CD4-positive, alpha-beta T cell treated with Interleukin-6 at 100 ng/mL for 8 hours (primary cell): ENCODE results near the gene TBC1D22A.

Source experiments
- DNase-seq: peaks from one replicate; pipeline ENCODE4 v3.0.0-alpha.2; 2020; ENCODE audit warnings: mixed read lengths, low spot score

TBC1D22A gene

DNA sequence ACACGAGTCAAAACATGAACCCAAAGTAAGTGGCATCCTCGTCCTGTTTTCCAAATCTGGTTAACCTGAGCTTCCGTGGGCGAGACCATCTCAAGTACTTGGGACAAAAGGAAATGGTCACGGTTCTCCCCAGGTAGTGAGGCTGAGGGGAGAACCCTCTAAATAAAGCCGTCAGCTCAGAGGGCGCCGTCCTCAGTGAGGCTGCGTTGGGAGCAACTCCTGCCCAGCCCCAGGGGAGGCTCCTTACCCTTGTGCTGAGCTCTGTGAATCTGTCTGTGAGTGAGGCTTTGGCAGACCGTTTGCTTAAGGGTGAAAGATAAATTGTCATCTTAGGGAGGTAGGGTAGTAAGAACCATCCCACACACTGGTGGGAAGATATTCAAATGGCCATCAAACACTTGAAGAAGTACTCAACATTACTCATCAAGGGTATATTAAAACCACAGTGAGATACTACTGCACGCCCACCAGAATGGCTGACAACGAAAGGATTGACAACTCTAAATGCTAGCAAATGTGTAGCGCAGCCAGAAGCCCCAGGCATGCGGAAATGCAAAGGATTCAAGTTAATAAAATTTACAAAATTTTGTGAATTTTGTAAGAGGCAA is 321.0 kb downstream of the TBC1D22A start:
- no peak for DNase-seq

DNA sequence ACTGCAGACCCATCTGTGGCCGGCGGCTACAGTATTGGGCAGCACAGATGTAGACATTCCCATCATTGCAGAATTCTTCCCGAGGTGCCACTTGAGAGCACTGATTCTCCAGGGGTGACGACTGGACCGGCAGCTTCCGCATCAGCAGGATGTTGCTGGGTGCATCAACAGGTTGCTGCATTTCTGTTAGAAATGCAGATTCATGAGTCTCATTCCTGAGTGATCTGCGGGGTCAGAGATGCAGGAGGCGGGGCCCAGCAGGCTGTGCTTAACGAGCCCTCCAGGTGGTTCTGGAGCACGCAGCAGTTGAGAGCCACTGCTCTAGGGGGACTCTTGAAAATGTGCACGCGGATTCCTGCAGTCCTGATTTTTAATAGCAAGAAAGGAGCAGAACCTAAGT is 321.8 kb downstream of the TBC1D22A start:
- no peak for DNase-seq

DNA sequence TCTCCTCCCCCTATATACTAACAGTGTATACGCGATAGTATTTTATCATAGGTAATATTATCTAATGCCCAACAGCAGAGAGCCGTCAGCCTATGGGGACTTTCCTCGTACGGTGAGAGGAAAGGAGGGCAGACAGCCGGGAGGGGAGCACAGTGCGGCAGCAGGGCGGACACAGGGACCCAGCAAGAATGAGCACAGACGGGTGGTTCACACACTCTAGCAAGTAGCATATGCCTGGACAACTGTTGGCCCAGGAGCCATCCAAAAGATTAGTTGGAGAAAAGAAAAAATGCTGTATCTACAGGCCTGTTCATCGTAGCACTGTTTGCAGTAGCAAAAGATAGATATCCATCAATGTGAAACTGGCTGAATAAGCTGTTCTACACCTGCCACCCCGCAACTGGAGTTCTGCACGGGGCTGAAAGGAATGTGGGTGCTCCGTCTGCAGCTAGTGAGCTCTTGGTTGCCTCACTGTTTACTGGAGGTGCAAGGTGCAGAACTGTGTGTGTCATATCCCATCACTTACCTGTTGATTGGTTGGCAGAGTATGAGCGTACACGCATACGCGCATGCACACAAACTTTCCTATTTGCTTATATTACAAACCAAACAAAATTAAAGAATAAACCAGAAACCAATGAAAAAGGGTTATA is 324.3 kb downstream of the TBC1D22A start:
- DNase-seq = no peak

DNA sequence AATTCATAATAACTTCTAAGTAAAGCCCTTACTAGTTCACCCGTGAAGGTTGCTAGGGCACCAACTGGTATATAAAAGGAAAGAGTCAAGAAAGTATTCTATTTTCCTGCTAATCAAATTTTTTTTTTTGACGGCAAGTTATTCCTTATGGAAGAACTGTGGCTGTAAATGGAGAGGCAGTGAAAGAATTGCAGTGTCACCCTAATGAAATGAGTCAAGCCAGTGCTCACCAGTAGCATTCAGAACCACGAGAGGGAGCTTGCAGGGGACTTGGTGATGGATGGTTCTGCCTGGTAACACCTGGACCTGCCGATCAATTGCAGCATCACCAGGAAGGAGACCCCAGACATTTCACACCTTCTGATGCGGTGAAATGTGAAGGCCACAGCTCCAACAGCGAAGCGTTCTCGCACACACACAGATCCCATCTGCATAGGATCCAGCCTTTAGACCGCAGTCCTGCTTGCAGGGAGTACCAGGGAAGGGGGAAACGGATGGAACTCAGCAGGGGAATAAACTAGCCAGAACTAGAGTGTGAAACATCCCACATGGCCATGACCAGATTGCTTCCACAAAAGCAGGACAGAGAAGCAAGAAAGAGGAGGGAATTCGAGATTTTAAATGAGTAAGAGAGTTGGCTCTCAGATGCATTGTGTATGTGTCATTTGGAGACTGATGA is 326.2 kb downstream of the TBC1D22A start:
- no peak for DNase-seq

DNA sequence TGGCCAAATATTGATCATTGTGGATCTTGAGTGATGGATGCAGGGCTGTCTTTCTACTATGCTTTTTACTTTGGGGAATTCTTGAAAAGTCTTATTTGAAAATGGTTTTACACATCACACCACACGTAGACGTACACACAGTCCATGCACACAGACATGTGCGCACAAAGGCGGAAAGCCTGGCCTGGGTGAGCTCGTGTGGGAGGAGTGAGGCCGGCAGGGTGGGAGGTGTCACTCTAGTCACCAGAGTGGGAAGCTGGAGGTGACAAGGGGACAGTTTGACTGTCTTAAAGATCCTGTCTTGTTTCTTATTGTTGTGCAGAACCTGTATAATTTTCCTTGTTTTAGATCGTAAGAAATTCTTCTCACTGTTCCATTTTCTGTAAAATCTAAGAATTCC is 326.9 kb downstream of the TBC1D22A start:
- DNase-seq = no peak

DNA sequence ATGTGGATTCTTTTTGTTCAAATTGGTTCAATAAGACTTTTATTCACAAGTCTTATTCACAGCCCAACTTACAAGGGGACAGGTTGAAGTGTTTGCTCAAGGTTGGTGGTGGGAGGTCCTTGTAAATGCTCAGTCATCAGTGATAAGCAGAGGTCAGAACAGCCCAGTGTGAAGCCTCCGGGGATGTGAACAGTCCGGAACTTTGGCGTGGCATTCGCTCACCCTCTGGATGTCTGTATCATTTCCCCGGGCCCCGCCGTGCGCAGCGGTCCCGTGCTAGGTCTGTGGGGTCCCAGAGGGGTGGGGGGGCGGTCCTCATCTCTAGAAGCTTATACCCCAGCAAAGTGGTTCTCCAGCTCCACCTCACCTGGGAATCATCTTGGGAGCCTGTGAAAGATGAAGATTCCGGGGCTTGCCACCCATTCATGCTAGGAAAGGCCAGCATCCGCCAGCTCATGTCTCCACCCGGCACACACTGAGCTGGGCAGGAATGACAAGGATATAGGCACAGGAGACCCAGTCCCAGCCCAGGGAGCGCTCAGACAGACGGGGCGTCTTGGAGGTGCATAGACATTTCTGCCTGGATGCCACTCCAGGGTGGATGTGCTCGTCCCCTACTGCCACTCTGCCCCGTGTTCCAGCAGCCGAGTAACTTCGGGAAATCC is 327.5 kb downstream of the TBC1D22A start:
- no peak for DNase-seq

DNA sequence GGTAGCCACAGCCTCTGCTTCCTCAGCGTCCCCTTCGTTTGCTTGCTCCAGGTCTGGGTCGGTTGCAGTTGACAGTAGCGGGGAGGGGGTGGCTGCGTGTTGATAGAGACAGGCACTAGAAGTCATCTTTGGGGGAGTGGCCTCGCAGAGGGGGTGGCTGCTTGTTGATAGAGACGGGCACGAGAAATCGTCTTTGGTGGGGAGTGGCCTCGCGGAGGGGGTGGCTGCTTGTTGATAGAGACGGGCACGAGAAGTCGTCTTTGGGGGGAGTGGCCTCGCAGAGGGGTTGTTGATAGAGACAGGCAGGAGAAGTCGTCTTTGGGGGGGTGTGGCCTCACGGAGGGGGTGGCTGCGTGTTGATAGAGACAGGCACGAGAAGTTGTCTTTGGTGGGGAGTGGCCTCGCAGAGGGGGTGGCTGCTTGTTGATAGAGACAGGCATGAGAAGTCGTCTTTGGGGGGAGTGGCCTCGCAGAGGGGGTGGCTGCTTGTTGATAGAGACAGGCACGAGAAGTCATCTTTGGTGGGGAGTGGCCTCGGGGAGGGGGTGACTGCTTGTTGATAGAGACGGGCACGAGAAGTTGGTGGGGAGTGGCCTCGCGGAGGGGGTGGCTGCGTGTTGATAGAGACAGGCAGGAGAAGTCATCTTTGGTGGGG is 328.3 kb downstream of the TBC1D22A start:
- no peak for DNase-seq

DNA sequence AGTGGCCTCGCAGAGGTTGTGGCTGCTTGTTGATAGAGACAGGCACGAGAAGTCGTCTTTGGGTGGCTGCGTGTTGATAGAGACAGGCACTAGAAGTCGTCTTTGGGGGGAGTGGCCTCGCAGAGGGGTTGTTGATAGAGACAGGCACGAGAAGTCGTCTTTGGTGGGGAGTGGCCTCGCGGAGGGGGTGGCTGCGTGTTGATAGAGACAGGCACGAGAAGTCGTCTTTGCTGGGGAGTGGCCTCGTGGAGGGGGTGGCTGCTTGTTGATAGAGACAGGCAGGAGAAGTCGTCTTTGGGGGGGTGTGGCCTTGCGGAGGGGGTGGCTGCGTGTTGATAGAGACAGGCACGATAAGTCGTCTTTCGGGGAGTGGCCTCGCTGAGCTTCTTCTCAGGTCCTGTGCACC is 328.8 kb downstream of the TBC1D22A start:
- DNase-seq = no peak

DNA sequence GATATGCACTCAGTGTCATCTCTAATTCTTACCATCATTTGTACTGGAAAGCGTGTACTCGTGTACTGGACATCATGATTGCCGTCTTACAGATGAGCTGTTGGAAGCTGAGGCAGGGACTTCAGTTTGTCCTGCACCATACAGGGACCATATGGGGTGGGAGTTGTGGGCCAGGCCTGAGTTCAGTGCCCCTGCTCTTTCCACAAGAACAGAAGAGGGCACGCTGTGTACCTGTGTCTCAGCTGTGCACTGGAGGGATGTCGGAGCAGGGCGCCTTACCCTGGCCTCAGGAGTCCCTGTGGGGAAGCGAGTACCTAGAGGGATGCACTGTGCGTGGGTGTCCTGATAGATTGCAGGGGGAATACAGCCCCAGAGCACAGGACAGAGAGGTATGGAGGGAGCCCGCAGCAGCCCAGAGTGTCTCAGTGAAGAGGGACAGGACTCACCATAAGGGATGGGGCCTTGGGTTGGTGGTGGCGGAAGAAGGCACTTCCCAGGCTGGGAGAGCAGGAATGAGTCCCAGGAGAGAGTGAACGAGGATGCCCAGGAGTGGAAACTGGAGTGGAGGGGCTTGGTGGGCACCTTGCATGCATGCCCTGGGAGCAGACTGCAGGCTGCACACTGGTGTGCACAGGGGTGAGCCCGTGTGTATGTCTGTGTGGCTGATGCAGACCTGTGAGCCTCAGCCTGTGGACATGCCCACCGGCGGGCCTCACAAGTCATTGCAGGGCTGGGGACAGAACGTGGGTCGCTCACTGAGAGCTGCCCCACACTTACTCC is 329.7 kb downstream of the TBC1D22A start:
- DNase-seq = no peak

DNA sequence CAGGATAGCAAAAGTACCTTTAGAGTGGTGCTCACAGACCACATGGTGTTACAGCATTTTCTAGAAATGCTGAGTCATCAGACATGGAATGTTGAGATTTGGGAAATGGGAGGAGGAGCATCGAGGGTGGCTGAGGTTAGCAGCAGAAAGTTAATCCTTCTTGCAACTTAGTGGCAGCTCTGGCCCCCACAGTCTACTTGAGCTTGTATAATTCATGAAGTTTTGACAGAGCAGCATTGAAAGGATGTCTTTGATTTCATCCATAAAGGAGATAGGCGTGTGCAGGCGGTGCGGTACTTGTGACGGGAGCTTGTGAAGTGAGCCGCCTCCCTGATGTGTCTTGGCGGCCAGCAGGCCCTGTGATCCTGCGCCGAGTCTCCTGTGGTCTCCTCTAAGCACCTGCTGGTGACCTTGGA is 330.5 kb downstream of the TBC1D22A start:
- no peak for DNase-seq

DNA sequence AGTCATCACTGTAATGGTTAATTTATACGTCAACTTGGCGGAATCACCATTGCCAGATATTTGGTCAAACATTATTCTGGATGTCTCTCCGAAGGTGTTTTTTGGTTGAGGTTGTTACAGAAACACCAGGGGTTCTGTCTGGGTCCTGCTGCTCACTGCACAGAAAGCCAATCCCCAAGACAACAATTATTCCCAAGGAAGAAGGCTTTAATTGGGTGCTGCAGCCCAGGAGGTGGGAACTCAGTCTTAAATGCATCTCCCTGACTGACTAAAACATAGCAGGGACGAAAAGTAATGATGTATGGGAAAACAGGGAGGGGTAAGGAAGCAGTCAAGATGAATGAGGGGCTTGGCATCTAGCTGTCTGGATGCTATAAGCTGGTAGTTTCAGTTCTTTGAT is 331.3 kb downstream of the TBC1D22A start:
- DNase-seq = no peak

DNA sequence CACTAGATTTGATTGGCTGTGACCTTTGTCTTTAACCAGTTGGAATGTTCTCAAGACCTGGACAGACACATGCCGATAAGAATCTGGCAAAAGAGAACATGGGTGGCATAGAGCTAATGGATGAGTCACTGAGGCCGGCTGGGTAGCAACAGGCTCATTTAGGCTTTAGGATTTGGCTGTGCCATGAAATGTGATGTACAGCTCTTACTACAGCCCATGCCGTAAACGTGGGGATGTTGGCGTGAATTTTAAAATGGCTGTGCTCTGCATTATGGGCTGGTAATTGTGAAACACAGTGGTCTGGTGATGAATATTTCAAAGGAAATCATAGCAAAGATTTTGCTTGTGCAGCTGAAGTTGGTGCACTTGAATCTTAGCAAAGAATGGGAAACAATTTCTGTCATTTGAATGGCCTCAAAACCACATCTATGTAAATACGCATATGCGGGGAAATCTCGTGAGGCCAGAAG is 332.4 kb downstream of the TBC1D22A start:
- no peak for DNase-seq

DNA sequence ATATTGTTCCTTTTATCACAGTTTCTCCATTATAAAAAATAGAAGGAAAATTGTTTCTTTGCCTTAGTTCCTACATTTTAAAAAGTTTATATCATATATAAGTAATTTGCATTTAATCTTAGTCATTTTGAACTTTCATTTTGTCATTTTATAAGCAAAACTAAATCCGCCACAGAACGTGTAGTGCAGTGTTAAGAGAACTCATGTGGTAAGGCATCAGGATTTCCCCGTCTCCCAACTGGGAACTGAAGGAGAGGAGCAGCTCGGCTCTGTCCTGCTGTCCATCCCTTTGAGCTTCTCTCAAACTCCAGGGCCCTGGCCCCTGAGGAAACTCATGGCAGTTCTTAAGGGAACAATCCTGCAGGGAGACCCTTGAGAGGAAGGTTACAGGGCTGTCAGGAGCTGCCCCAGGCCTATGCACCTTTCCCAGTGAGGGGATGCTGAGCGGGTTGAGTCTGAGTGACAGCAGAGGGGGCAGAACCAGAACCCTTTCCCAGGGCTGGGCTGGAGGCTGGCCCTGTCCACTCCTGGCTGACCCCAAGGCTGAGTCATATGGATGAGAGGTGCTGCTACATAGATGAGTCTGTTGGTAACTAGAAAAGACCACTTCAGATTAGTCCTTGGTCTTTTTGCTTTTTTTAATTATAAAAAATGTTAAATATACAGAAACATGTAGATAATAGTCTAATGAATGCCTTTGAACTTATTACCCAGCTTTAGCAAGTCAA is 333.1 kb downstream of the TBC1D22A start:
- no peak for DNase-seq

DNA sequence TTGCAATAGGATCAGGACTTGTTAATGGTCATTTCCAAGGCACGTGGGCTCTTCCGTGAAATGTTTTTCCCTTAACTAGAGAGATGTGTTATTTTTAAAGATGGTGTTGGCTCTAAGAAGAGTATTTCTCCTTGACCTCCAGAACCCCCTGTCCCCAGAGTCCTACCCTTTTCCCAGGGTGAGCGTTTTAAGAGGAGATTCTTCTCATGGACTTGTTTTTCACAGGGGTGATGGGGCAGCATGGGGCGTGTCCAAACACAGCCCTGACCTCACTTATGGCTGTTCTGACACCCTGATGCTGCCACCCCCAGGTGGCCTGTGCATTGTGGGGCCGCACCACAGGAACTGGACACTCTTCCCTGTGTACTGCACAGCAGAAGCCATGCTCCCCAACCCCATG is 335.7 kb downstream of the TBC1D22A start:
- no peak for DNase-seq

DNA sequence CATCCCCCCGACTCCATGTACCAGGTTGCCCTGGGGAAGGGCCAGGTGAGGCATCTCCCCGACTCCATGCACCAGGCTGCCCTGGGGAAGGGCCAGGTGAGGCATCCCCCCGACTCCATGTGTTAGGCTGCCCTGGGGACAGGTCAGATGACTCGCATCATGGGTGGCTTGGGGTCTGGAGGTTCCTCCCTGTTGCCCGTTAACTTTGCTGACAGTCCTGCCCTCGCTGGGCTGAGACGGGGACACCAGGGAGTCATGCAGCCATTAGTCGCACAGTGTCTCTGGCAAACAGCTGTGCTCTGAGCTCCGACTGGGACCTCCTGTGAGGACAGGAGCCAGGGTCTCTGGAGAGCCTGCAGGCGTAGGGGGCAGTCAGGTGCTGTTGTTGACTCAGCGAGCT is 336.1 kb downstream of the TBC1D22A start:
- no peak for DNase-seq

DNA sequence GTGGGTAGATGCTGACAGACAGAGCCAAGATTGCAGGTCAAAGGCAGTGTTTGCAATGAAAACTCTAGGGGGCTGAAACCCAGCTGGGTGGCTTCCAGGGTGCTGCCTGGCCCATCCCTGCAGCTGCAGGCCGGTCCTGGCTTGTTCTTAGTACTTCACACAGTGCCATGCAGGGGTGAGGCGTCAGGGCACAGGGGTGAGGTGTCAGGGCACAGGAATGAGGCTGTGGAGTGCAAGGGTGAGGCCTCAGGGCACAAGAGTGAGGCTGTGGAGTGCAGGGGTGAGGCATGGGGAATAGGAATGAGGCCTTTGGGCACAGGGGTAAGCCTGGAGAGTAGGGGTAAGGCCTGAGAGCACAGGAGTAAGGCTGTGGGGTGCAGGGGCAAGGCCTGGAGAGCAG is 337.6 kb downstream of the TBC1D22A start:
- DNase-seq = no peak

DNA sequence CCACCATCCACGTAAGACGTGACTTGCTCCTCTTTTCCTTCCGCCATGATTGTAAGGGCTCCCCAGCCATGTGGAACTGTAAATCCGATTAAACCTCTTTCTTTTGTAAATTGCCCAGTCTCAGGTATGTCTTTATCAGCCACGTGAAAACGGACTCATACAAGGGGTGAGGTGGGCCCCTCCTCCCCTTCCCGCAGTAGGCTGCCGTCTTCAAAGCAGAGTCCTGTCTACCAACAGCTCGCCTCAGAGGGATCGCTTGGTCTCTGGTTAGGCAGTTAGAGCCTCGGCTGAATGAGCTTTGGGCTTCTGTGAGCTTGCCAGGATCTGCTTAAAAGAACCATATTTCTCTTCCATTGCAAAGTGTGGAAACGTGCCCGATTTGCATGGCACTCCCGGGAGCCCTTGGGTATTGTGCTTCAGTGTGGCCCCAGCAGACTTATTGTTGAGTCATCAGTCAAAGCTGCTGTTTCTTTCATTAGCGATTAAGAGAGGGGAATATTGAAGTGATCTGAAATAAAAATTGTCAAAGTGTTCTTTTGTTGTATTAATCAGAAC is 338.3 kb downstream of the TBC1D22A start:
- no peak for DNase-seq

DNA sequence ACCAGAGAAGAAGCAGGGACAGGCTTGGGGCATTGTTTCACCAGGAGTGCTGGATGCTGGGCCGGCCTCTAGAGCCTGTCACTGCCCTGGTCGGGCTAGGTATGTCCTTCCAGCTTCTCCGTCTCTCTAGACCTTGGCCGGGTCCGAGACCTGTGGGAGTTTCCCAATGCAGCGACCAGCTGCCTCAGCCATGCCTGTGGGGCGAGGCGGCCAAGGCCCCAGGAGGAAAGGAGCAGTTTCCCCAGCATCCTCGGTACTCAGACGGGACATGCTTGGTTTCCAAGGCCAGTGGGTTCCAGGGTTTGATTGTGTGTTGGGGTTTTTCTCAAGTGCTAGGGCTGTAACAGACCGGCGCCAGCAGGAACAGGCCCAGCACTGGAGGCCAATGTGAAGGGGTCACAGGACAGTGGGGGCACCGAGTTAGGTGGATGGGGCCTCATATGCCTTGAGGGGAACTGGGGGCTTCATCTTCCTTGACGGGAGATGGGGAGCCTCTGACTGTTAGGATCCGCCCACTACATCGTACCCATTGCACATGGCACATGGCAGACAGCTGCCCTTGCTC is 339.0 kb downstream of the TBC1D22A start:
- no peak for DNase-seq

DNA sequence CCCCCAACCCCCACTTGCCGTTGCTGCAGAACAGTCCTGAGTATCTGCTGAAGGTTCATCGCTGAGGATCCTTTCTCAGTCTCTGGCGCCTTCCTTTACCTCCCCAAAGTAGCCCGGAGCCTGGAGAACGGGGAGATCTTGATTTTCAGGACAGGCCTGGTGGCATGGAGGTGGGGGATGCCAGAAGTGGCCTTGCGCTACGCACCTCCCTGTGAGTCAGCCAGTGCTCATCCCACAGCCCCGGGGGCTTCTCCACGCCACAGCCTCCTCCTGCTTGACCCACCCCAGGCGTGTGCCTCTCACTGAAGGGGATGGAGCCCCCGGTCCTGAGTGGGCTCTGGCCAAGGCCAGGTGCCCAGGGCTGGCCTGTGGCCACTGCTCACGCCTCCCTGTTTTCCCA is 339.6 kb downstream of the TBC1D22A start:
- no peak for DNase-seq

DNA sequence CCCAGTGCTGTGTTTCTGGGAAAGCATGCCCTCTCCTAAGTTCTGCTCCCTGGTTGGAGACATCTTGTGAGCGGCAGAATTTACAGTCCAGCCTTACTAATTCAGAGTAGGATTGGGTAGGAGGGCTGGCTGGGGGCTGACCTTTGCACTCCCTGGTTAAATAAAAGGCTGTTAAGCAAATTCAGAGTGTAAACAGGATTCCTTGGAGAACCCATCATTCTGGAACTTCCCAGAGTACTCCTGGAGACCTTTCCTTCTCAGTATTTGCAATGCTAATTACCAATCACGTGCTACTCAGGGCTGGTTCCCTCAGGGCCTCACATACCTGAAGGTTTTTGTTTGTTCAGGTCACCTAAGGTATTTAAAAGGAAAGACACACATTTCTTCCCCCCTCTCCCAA is 340.2 kb downstream of the TBC1D22A start:
- no peak for DNase-seq
